ENCODE measurements around the gene PCNX2.

PCNX2 gene, protein sequence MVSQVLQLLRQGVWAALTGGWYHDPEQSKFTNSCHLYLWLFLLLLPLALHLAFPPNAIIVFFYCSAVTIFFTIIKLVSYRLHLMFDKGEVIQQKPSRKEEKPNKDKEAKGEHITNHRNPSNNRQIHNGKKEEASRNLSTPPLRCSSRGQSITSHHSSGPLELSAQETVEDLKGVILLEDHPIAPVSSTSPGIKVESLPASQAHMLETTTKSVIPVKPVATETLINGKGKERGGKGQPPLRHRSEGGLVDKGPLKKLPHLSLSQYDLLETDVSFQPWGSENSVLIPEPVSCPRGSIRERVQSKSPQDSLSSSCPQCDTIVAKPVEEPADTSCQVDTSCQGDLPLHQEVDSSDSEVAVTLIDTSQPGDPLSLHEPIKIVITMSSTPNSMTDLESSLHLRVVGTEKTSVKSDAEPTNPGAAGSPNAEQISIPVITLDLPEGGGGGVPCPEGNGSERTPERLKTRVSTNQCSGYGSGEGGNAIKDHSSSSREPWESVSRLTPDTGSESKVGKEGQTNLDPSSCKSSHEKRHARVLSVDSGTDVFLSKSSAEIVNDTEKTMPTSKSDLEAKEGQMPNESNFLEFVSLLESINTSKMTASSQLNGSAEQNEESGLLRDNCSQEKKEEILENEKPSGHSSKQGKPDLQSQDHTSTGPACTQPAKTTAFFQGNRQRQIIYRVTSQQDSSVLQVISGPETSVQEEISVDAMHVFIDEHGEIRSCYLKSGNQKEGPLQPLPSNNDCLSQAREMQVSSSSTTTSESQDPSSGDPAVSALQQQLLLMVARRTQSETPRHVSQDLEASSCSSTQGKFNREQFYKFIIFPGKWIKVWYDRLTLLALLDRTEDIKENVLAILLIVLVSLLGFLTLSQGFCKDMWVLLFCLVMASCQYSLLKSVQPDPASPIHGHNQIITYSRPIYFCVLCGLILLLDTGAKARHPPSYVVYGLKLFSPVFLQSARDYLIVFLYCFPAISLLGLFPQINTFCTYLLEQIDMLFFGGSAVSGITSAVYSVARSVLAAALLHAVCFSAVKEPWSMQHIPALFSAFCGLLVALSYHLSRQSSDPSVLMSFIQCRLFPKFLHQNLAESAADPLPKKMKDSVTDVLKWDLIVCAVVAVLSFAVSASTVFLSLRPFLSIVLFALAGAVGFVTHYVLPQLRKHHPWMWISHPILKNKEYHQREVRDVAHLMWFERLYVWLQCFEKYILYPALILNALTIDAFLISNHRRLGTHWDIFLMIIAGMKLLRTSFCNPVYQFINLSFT (N-terminal part only)

GRCh38 chr1:233295237-233295974 is at the start of gene PCNX2:
Gene PCNX2 (minus strand): TSS chr1:233295725. CDS start chr1:233295478, 247 bp downstream.
- DNase-seq (ENCODE audit: low spot score): peak; percentile 92

DNA sequence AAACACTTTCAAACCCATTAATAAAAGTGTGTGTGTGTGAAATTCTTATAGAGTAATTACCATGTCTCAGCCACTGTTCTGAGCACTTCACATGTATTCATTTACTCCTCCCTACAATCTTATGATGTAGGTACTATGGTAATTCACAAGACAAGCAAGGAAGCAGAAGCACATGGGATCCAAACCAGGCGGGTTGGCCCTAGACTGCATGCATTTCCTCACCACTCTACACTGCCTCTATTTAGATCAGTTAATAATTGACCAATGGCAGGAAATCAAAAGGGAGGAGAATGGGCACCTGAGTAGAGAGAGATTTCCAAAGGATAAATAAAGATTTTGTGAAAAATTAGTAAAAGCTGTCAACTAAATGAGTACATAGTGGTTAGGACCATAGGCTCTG is 47.7 kb upstream of the PCNX2 start:
- DNase-seq (ENCODE audit: low spot score): no peak

GRCh38 chr1:233342086-233342485 is 46.6 kb upstream of the PCNX2 start:
- no peak for DNase-seq (ENCODE audit: low spot score)

DNA sequence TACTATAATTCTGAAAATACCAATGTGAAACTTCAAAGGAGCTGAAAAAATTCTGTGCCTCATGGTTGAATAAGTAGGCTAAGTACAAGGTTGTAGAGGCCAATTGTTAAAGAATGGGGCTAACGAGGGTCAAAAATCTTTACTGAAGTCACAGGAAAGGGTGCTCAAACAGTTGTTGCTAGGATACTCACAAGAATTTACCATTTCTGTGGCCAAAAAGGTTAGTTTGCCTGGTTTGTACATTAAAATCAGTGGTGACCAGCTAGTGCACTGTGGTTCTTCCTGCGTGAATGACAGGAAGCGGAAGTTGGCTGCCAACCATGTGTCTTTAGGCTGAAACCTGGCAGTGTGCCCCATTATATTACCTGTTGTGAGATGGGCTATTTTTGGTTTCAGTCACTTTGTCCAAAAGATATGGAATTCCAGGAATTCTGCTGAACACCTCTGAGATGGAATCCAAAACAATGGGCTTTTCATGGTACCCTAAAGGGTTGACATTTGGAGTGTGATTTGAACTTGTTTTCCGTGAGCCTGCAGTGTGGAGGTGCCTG is 45.5 kb upstream of the PCNX2 start:
- no peak for DNase-seq (ENCODE audit: low spot score)

GRCh38 chr1:233340031-233340555 is 44.6 kb upstream of the PCNX2 start:
- no peak for DNase-seq (ENCODE audit: low spot score)

- no peak for DNase-seq (ENCODE audit: low spot score)
Measured at GRCh38 chr1:233338102-233338501, 42.6 kb upstream of the PCNX2 start.

DNA sequence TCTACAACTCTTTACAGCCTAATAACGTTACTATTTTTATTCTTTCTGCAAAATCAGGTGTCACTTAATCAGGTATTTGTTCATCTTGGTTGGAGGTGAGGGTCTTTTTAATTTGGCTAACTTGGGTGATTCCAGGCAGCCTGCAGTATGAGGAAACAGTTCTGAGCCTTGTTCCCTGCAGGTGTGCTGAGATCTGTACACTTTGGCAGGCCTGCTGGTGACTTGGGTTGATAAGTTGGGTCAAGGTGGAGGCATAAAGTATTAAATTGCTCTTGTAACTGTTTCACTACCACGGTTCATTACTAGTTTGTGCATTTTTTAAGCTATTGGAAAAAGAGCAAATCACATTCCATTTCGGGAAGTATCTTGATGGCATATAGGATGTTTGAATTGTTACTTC is 42.0 kb upstream of the PCNX2 start:
- DNase-seq (ENCODE audit: low spot score): no peak

DNA sequence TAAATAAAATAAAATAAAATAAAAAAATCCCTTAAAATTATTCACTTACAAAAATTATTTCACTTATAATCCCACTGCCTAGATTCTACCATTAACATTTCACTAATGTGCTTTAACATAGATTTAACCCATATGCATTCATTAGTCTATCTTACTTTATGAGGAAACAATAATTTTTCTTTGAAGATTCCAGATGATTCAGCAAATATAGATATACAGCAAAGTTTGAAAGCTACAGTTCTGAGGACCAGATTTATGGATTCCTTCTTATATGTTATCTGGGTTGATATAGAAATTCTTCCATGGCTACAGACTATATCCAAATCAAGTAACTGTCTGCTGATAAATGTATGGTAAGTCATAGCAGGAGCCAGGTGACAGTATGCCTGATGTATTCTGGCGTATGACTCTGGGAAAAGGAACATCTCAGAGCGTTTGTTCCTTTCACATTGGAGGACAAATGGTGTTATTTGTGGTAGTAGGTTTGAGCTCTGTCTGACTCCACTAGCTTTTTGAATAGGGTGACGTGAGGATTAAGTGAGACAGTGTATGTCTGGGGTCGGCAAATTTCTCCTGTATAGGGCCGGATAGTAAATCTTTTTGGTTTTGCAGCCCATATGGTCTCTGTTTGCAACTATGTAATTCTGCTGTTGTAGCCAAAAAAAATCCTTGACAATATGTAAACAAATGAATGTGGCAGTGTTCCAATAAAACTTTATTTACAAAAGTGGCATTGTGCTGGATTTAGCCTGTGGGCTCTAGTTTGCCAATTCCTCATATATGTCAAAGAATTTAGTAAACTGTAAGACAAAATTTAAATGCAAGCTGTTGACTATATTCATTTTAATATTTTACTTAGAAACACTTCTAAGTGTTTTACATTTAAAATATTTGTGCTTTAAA is 41.3 kb upstream of the PCNX2 start:
- DNase-seq (ENCODE audit: low spot score): no peak

DNA sequence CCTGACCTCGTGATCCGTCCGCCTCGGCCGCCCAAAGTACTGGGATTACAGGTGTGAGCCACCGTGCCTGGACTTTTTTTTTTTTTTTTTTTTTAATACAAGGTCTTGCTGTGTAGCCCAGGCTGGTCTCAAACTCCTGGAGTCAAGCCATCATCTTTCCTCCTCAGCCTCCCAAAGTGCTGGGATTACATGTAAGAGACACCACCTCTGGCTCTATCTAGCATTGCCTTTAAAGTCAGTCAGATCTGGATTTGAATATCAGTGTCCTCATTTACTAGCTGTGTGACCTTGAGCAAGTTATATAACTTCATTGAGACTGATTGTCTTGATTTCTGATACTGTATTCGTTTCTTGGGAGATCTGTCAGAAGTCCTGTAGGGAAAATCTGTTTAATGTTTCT is 38.6 kb upstream of the PCNX2 start:
- no peak for DNase-seq (ENCODE audit: low spot score)

DNA sequence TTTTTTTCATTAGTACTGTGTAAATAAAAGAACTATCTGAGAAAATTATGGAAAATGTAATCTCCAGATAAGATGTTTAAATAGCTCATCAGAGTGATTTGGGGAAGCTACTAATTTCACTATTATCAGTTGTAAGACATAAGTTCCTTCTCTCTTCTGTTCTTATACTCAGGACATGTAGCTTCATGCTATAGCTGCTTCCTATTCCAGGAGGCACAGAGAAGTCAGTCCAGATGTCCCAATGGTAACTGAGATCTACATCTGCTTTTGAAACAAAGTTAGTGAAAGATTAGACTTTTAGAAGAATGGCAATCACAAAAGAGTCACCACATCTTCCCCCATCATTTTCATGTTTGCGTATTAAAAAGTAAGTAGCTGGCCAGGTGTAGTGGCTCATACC is 37.6 kb upstream of the PCNX2 start:
- DNase-seq (ENCODE audit: low spot score): no peak

DNA sequence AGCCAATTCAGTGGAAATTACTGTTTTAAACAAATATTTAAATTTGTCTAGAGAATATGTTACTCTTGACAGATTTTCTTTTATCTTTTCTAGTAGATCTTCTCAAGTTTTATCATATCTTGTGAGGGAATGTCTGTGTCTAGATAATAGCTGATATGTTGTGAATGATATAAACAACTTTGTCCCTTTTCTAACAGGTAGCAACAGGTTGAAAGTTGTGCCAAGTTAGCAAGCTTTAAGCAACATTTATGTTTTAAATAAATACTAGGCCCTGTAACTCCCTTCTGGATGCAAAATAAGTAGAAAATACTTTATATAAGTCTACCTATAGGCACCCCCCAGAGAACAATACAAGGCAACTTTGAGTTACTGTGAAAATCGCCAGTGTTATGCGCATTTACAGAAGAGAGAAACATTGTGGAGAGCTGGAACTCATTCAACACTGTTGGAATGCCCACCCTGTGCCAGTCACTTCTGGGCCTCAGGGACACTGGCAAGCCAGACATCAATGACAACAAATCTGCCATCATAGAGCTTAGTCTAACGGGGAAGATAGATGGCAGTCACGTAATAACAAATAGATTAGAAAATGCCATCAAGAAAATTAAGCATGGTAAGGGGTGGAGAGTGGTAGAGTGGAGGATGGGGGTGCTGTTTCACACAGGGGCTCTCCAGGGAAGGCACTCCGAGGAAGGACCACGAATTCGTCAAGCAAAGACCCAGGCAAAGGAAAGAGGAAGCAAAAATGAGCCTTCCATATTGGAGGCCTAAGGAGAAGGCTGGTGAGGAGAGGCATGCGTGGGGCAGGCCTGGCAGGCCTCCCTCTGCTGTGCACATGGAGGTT is 36.4 kb upstream of the PCNX2 start:
- DNase-seq (ENCODE audit: low spot score): no peak

DNA sequence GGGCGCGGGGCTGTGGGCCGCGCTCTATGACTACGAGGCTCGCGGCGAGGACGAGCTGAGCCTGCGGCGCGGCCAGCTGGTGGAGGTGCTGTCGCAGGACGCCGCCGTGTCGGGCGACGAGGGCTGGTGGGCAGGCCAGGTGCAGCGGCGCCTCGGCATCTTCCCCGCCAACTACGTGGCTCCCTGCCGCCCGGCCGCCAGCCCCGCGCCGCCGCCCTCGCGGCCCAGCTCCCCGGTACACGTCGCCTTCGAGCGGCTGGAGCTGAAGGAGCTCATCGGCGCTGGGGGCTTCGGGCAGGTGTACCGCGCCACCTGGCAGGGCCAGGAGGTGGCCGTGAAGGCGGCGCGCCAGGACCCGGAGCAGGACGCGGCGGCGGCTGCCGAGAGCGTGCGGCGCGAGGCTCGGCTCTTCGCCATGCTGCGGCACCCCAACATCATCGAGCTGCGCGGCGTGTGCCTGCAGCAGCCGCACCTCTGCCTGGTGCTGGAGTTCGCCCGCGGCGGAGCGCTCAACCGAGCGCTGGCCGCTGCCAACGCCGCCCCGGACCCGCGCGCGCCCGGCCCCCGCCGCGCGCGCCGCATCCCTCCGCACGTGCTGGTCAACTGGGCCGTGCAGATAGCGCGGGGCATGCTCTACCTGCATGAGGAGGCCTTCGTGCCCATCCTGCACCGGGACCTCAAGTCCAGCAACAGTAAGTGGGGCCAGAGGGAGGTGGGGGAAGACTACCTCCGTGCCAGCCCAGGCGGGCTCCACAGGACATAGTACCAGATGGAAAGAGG is 32.8 kb upstream of the PCNX2 start:
- peak; percentile 43 for DNase-seq (ENCODE audit: low spot score)

GRCh38 chr1:233327651-233328141 is 32.2 kb upstream of the PCNX2 start, which contains the start of gene MAP3K21:
Gene MAP3K21 (plus strand): TSS chr1:233327724. CDS start chr1:233328029, 305 bp downstream.
- DNase-seq (ENCODE audit: low spot score): no peak

GRCh38 chr1:233326811-233327650 is 31.5 kb upstream of the PCNX2 start:
- DNase-seq (ENCODE audit: low spot score): peak; percentile 93

DNA sequence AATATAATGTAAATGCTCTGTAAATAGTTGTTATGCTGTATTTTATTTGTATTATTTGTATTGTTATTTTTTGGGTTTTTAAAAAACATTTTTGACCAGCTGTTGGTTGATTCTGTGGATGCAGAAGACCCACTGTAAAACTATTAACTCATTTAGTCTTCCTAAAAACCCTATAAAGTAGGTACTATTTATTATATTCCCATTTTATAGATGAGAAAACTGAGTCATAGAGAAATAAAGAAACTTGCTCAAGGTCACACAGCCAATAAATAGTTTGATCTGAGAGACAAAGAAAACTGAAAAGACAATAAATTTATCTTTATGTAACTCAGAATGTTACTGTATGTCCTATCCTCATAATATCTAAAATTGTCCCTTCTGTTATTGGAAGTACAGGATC is 30.8 kb upstream of the PCNX2 start:
- DNase-seq (ENCODE audit: low spot score): no peak

DNA sequence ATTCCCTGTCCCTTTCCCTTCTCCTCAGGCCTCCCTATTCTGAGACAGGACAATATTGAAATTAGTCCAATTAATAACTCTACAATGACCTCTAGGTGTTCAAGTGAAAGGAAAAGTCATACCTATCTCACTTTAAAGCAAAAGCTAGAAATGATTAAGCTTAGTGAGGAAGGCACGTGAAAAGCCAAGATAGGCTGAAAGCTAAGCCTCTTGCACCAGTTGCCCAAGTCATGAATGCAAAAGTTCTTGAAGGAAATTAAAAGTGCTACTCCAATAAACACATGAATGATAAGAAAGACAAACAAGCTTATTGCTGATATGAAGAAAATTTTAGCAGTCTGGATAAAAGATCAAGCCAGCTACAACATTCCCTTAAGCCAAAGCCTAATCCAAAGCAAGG is 28.2 kb upstream of the PCNX2 start:
- DNase-seq (ENCODE audit: low spot score): no peak

DNA sequence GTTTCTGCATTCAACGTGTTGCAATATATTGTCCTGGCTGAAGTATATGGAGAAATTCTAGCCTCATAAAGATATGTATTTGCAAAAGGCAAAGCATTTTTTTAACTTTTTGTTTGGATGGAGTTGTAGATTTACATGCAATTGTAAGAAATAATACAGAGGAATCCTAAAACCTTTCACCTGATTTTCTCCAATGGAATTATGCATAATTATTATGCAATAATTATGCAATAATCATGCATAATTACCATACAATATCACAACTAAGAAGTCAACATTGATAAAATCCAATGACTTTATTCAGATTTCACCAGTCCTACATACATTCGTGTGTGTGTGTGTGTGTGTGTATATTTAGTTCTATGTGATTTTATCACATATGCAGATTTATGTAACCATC is 24.5 kb upstream of the PCNX2 start:
- no peak for DNase-seq (ENCODE audit: low spot score)

Data from iPS-NIHi11 (cell line).